Astrocyte of the spinal cord (primary cell): ENCODE data around the gene ATP8B4.

ENCODE experiments used
- DNase-seq: peaks from one replicate; pipeline ENCODE4 v3.0.0; 2011; ENCODE audit warnings: low read depth, low spot score
- H3K4me3 ChIP-seq: 2 replicates; pipeline ENCODE4 v1.5.1; 2011; ENCODE audit warnings: low read depth, mild to moderate bottlenecking, low read length, moderate library complexity
- in situ Hi-C: cut with HindIII; loops from 2 replicates; pipeline ENCODE4 v1.10.0; 2017; ENCODE audit warnings: low sequenced_read_pairs
- TF ChIP-seq, protein P1 (sequence below): IDR thresholded peaks from 2 replicates; pipeline ENCODE4 v1.5.1; 2012; ENCODE audit warnings: low read depth, mild to moderate bottlenecking, low read length, inconsistent platforms

The ATP8B4 gene

DNA sequence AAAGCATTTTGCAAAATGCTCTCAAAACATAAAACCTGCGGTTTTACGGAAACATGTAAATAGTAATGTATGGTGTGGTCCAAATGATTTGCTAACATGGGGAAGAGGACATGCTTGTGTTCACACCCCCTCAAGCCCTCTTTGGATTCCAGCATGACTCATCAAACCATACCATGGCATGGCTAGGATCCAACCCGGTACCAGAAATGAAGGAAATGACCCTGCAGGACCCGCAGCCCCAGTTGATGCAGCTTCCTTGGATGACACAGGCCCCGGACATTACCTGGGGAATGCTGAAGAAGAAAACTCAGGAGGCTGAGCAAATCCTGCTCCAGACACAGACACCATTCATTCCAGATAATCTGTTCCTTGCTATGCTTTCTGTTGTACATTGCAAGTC is 275.3 kb downstream of the ATP8B4 start:
- in situ Hi-C loops, result no loop called here
- DNase-seq, result peak; percentile 46
- H3K4me3 ChIP-seq, result no peak overlapping the region
- TF ChIP-seq, protein P1, sequence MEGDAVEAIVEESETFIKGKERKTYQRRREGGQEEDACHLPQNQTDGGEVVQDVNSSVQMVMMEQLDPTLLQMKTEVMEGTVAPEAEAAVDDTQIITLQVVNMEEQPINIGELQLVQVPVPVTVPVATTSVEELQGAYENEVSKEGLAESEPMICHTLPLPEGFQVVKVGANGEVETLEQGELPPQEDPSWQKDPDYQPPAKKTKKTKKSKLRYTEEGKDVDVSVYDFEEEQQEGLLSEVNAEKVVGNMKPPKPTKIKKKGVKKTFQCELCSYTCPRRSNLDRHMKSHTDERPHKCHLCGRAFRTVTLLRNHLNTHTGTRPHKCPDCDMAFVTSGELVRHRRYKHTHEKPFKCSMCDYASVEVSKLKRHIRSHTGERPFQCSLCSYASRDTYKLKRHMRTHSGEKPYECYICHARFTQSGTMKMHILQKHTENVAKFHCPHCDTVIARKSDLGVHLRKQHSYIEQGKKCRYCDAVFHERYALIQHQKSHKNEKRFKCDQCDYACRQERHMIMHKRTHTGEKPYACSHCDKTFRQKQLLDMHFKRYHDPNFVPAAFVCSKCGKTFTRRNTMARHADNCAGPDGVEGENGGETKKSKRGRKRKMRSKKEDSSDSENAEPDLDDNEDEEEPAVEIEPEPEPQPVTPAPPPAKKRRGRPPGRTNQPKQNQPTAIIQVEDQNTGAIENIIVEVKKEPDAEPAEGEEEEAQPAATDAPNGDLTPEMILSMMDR, result no peak

GRCh38 chr15:49842031-49842730 is 276.9 kb downstream of the ATP8B4 start:
- TF ChIP-seq, protein P1, result no peak
- in situ Hi-C loops, result no loop called here
- no peak for DNase-seq
- no peak overlapping the region for H3K4me3 ChIP-seq

- in situ Hi-C loops, result no loop called here
- TF ChIP-seq, protein P1, result peak; percentile 53
- peak; percentile 31 for DNase-seq
- no peak overlapping the region for H3K4me3 ChIP-seq
Measured at GRCh38 chr15:49832511-49832910, 286.5 kb downstream of the ATP8B4 start.

- DNase-seq, result peak; percentile 91
- H3K4me3 ChIP-seq, result no peak overlapping the region
- in situ Hi-C loops, result no loop called here
- TF ChIP-seq, protein P1, result no peak
Measured at GRCh38 chr15:49831206-49831965, 287.6 kb downstream of the ATP8B4 start.

DNA sequence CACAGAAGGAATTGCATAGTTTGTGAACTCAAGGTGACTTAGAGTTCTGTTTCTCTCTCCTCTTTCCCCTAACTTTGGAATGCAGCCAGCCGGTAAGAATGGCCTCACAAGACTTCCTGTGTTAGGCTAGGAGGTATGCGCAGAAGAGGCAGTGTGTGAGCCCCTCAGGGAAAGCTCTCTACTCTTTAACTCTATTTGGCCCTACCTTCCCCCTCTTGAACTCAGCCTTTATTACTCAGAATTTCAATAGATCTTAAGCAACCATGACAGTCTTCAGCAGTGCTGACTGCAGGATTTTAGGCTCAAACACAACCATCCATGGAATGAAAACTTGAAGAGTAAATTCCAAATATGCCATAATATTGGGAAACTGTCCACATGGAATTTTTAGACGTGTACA is 288.6 kb downstream of the ATP8B4 start:
- TF ChIP-seq, protein P1, result no peak
- in situ Hi-C loops, result no loop called here
- no peak overlapping the region for H3K4me3 ChIP-seq
- no peak for DNase-seq

- H3K4me3 ChIP-seq, result no peak overlapping the region
- no peak for DNase-seq
- in situ Hi-C loops, result no loop called here
- TF ChIP-seq, protein P1, result no peak
Measured at GRCh38 chr15:49827311-49827710, 291.7 kb downstream of the ATP8B4 start.
